ENCODE results near the gene SLC39A2.
"Not testable (repeated sequence)": the region's sequence is repeated elsewhere in the genome, so short reads cannot be mapped to it uniquely, and the experiment has no call there.

Gene SLC39A2

DNA sequence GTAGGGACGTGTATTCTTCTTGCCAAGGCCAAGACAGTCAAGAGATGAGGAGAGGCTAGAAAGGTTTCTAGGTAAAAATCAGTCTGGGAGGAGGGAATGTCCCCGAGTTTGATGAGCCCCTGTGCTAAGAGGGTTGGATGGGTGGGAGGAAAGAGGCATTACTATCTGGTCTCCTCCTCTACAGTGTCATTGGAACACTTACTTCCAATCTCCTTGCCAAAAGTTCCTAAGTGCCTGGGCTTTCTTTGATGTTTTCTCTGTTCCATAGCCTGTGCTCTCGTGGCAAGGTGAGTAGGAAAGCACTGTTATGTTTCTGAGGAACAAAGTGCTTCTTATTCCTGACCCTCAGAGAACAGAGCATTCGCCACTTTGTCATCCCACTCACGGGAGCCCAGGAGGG is 35.6 kb downstream of the SLC39A2 start, which contains the start of gene RNASE13:
Gene RNASE13, minus strand, starts transcription at position 101 of the 400 bp plus-strand sequence. CDS start 519 bp downstream, outside the sequence.
- DNase-seq (ENCODE audit: low spot score in 2 of 2) (no peak), ATAC-seq (replicated peaks; ENCODE audit: extremely low read depth, poor library complexity, severe bottlenecking) (no peak)
- Mint-ChIP-seq H3K27ac (ENCODE audit: low read depth) (no peak within 1 kb of the TSS), H3K36me3 (ENCODE audit: insufficient read depth) (peaks cover 3% of the 10 kb centered on the region), H3K4me1 (no peaks in the 10 kb centered on the region), H3K4me3 (no peak within 1 kb of the TSS), H3K27me3 (peaks cover 26% of the 10 kb centered on the region), H3K9me3 (no peaks in the 10 kb centered on the region)

DNA sequence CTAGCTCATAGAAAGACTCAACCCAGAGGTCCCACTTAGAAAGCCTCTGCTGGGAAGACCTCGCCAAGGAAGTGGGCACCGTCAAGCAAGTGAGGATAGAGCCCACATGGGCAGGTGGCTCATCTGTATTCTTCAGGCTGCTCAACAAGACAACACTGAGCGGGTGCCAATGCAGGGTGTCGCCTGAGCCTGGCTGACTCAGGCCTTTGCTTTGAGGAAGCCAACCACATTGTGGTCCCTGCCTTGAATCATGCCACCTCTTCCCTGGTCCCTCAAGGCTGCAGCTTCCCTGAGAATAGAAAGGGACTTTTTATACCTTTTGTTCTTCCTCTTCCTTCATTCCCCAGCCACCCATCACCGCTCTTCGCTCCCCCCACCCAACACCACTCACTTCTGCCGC is 37.7 kb downstream of the SLC39A2 start:
- Mint-ChIP-seq H3K4me3 (no peak overlapping the region), H3K36me3 (ENCODE audit: insufficient read depth) (peaks cover 3% of the 10 kb centered on the region), H3K27me3 (peaks cover 26% of the 10 kb centered on the region), H3K4me1 (no peaks in the 10 kb centered on the region), H3K27ac (ENCODE audit: low read depth) (no peak overlapping the region), H3K9me3 (no peaks in the 10 kb centered on the region)
- DNase-seq (ENCODE audit: low spot score in 2 of 2) (no peak), ATAC-seq (replicated peaks; ENCODE audit: extremely low read depth, poor library complexity, severe bottlenecking) (no peak)

DNA sequence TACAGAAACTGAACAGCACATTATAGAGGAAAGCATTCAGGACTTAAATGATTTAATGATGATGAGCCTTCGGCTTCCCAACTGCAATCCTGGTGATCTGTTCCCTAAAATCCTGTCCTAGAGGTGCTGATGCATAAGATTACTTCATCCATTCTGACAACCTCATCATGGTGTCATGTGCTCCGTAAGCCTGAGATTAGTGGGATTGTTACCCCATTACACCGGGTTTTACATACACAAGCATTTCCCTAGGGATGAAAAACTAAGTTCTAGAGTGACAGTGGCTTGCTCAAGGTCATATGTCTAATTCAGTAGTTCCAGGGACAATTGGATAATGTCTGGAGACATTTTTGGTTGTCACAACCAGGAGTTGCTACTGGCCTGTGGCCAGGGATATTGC is 38.1 kb downstream of the SLC39A2 start:
- Mint-ChIP-seq H3K9me3 (no peaks in the 10 kb centered on the region), H3K4me1 (no peaks in the 10 kb centered on the region), H3K36me3 (ENCODE audit: insufficient read depth) (peaks cover 3% of the 10 kb centered on the region), H3K27ac (ENCODE audit: low read depth) (no peak overlapping the region), H3K4me3 (no peak overlapping the region), H3K27me3 (peaks cover 28% of the 10 kb centered on the region)
- ATAC-seq (replicated peaks; ENCODE audit: extremely low read depth, poor library complexity, severe bottlenecking) = no peak
- no peak for DNase-seq (ENCODE audit: low spot score in 2 of 2)

DNA sequence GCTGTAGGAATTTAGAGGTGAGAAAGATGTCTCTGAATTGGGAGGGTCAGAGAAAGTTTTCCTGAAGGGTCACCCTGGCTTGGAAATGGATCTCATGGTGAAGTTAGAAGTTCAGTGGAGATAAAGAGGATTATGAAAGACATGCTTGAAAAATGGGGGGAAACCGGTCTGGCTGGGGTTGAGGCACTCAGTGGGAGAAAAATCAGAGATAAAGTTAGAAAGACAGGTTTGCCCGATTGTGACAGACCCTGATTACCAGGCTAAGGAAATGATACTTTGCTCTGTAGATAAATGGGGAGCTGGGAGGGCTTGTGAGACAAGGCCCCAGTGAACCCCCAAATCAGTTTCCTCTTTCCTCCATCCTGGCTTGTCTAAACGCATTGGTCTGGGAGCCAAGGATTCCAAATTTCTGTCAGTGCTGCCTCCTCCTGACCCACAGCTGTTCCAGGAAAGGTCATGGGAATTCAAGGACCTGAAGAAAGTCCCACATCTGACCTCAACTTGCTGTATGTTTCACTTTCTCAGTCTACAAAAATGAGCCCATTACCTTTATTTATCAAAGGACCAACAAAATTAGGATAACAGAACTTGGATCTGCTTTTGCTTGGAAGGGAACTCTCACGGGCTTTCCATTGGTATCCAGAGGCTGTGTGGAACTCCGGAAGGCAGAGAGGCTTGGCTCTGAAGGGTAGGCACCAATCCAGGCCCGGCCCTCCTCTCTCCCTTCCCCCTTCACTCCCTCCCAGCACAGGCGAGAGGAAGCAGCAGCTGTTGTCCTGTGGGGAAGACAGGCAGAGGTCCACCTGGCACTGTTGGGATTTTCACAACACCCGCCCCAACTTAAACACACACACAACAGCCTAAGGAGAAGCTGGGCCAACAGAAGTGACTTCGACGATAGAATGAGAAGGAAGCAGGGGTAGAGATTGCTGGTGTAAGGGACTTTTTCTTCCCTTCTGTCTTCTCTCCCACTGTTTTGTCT is 39.6 kb downstream of the SLC39A2 start:
- Mint-ChIP-seq H3K4me3 (no peak overlapping the region), H3K4me1 (no peaks in the 10 kb centered on the region), H3K27me3 (peaks cover 28% of the 10 kb centered on the region), H3K9me3 (no peaks in the 10 kb centered on the region), H3K36me3 (ENCODE audit: insufficient read depth) (peaks cover 3% of the 10 kb centered on the region), H3K27ac (ENCODE audit: low read depth) (no peak overlapping the region)
- DNase-seq (ENCODE audit: low spot score in 2 of 2) (no peak), ATAC-seq (replicated peaks; ENCODE audit: extremely low read depth, poor library complexity, severe bottlenecking) (no peak)

DNA sequence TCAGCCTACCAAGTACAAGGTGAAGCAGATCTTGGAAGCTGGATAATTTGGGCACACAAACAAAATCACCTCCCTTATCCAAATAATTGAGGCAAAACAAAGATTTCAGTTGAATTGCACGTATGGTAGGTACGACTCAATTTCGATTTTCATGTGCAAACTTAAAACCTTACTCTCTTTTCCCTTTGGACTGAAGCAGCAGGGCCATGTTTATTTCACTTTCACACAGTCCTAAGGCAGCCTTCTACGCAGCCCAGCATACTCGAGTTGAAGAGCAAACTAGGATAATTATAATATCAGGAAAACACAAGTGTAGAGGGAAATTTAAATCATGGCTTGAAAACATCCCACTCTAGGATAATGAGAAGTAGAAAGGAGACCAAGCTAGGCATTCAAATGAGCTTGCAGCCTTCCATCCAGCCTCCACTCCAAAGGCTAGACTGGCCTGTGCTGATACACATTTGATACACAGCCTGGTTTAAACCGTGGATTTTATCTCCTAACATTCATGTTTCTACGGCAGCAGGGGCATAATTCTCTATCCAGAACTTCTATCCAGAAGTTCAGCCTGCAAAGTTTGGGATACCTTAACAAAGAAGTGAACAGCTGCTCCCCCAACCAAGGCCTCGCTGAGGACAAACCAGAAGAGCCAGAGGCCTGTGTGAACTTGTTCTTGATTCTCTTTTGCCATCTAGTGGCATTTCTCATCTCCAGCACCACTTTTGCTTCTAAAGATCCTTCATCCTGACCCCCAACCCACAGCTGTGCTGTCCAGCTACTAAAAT is 40.7 kb downstream of the SLC39A2 start:
- DNase-seq (ENCODE audit: low spot score in 2 of 2) (no peak), ATAC-seq (replicated peaks; ENCODE audit: extremely low read depth, poor library complexity, severe bottlenecking) (no peak)
- Mint-ChIP-seq H3K9me3 (no peaks in the 10 kb centered on the region), H3K4me3 (no peak overlapping the region), H3K4me1 (peaks cover 8% of the 10 kb centered on the region), H3K36me3 (ENCODE audit: insufficient read depth) (peaks cover 3% of the 10 kb centered on the region), H3K27me3 (peaks cover 38% of the 10 kb centered on the region), H3K27ac (ENCODE audit: low read depth) (no peak overlapping the region)

DNA sequence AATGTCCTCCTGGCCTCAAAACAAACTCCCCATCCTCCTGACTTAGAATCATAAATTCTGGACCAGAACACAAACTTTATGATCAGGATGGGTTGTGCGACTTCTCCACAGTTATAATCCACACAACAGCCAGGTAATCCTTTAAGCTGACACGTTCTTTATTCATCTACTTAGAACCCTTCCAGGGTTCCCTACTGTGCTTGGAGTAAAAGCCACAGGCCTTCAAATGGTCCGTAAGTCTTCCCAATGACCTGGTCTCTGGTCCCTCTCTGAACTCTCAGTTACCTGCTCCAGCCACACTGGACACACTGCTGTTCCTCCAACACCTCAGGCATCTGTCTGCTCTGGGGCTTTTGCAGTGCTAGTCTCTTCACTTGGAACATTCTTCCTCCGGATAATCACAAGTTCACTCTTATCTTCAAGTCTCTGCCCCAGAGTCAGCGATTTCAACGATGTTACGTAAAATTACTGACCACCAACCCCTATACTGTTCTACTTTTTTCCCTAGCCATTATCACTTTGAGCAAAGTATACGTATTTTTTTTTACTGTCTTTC is 41.4 kb downstream of the SLC39A2 start:
- Mint-ChIP-seq H3K27me3 (peaks cover 45% of the 10 kb centered on the region), H3K36me3 (ENCODE audit: insufficient read depth) (peaks cover 3% of the 10 kb centered on the region), H3K4me3 (no peak overlapping the region), H3K4me1 (peaks cover 8% of the 10 kb centered on the region), H3K27ac (ENCODE audit: low read depth) (no peak overlapping the region), H3K9me3 (no peaks in the 10 kb centered on the region)
- ATAC-seq (replicated peaks; ENCODE audit: extremely low read depth, poor library complexity, severe bottlenecking) (no peak), DNase-seq (ENCODE audit: low spot score in 2 of 2) (no peak)

DNA sequence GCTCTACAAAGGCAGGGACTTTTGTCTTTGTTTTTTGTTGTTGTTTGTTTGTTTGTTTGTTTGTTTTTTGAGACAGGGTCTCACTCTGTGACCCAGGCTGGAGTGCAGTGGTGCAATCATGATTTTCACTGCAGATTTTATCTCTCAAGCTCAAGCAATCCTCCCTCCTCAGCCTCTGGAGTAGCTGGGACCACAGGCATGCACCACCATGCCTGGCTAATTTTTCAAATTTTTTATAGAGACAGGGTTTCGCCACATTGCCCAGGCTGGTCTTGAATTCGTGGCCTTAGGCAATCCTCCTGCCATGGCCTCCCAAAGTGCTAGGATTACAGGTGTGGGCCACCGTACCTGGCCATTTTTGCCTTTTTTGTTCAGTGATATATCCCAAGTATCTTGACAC is 41.8 kb downstream of the SLC39A2 start:
- H3K27ac Mint-ChIP-seq (ENCODE audit: low read depth); H3K36me3 Mint-ChIP-seq (ENCODE audit: insufficient read depth); H3K9me3 Mint-ChIP-seq; H3K4me3 Mint-ChIP-seq; ATAC-seq (replicated peaks; ENCODE audit: extremely low read depth, poor library complexity, severe bottlenecking); H3K4me1 Mint-ChIP-seq; DNase-seq (ENCODE audit: low spot score in 2 of 2): not testable (repeated sequence)
- H3K27me3 Mint-ChIP-seq = peaks cover 46% of the 10 kb centered on the region

DNA sequence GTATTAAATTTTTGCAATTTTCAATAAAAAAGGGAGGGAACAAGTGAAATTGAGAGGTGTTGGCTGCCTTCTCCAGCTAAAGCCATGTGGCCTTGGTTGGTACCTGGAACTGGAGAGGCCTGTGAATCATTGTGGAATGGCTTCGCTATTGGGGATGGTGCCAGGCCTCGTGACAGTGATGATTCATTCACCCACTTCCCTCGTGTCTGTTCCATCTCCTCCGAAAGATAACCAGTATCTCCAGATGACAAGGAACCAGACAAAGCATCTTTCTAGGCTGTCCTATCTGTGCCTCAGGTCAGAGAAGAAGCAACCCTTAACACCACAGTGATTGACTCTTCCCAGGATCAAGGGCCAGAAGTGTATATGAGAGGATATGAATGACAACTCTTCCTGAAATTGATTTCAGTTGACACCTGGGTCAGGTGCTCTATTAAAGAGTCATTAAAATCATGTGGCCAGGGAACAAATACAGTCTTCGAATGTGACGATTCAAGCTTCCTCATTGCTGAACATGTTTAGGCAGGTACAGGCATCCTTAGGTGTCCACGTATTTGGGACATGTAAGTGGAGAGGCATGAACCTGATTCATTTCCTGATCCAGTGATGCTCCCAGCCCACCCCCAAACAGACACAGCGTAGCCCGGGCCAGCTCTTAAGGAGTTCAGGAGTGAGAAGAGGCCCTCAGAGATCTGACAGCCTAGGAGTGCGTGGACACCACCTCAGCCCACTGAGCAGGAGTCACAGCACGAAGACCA is 42.8 kb downstream of the SLC39A2 start, which contains the start of gene RNASE7:
Gene RNASE7, plus strand, starts transcription at position 687 of the 758 bp plus-strand sequence. CDS start 631 bp downstream, outside the sequence.
- ATAC-seq (replicated peaks; ENCODE audit: extremely low read depth, poor library complexity, severe bottlenecking) (no peak), DNase-seq (ENCODE audit: low spot score in 2 of 2) (no peak)
- no peak within 1 kb of the TSS for H3K27ac Mint-ChIP-seq (ENCODE audit: low read depth)
- no peak within 1 kb of the TSS for H3K4me3 Mint-ChIP-seq
- H3K27me3 Mint-ChIP-seq = peaks cover 46% of the 10 kb centered on the region
- peaks cover 8% of the 10 kb centered on the region for H3K4me1 Mint-ChIP-seq
- H3K36me3 Mint-ChIP-seq (ENCODE audit: insufficient read depth) = peaks cover 3% of the 10 kb centered on the region
- H3K9me3 Mint-ChIP-seq = no peaks in the 10 kb centered on the region

DNA sequence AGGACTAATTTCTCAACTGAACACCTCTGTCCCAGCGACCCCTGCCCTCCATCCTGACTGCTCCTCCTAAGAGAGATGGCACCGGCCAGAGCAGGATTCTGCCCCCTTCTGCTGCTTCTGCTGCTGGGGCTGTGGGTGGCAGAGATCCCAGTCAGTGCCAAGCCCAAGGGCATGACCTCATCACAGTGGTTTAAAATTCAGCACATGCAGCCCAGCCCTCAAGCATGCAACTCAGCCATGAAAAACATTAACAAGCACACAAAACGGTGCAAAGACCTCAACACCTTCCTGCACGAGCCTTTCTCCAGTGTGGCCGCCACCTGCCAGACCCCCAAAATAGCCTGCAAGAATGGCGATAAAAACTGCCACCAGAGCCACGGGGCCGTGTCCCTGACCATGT is 43.8 kb downstream of the SLC39A2 start:
- Mint-ChIP-seq H3K27me3 (peaks cover 52% of the 10 kb centered on the region), H3K27ac (ENCODE audit: low read depth) (no peak overlapping the region), H3K36me3 (ENCODE audit: insufficient read depth) (peaks cover 3% of the 10 kb centered on the region), H3K4me3 (no peak overlapping the region), H3K4me1 (peaks cover 8% of the 10 kb centered on the region), H3K9me3 (no peaks in the 10 kb centered on the region)
- ATAC-seq (replicated peaks; ENCODE audit: extremely low read depth, poor library complexity, severe bottlenecking) (no peak), DNase-seq (ENCODE audit: low spot score in 2 of 2) (no peak)

DNA sequence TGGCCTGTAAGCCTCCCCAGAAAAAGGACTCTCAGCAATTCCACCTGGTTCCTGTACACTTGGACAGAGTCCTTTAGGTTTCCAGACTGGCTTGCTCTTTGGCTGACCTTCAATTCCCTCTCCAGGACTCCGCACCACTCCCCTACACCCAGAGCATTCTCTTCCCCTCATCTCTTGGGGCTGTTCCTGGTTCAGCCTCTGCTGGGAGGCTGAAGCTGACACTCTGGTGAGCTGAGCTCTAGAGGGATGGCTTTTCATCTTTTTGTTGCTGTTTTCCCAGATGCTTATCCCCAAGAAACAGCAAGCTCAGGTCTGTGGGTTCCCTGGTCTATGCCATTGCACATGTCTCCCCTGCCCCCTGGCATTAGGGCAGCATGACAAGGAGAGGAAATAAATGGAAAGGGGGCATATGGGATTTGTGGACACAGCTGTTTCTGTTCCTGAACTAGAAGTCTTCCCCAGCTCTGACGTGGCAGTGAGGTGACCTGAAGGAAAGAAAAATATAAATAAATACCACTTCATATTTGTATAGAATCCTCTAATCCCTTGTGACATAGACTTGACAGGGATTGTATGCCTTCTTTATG is 44.4 kb downstream of the SLC39A2 start:
- Mint-ChIP-seq H3K9me3 (no peaks in the 10 kb centered on the region), H3K4me1 (peaks cover 8% of the 10 kb centered on the region), H3K4me3 (no peak overlapping the region), H3K27ac (ENCODE audit: low read depth) (no peak overlapping the region), H3K27me3 (peaks cover 46% of the 10 kb centered on the region), H3K36me3 (ENCODE audit: insufficient read depth) (peaks cover 3% of the 10 kb centered on the region)
- DNase-seq (ENCODE audit: low spot score in 2 of 2) (no peak), ATAC-seq (replicated peaks; ENCODE audit: extremely low read depth, poor library complexity, severe bottlenecking) (no peak)

DNA sequence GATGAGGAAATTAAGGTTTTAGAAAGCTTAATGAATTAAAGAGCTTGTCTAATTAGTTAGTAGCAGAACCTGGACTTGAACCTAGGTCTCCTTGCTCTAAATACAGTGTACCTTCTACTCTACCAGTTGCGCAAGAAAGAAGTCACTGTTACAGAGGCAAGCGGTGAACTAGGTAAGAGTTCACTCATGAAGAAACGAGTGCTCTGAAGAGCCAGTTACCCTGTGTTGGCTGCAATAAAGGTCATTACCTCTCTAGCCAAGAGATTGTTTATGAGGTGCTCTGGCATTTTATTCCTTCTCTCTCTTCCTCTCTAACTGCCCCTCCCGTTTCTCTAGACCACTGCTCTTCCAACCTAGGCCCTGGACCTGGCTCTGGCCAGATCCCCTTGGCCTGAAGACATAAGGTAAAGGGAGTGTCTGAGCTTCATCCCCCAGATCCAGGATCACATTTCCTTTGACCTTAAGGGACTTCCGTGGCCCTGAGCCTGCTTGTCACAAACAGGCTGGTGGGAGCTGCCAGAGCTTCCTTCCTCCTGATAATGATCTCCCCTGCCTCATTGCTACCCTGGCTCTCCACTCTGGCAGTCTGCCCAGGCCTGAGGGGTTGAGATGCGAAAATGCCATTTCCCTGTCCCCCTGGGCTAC is 45.0 kb downstream of the SLC39A2 start:
- Mint-ChIP-seq H3K4me3 (no peak overlapping the region), H3K4me1 (peaks cover 8% of the 10 kb centered on the region), H3K27me3 (peaks cover 46% of the 10 kb centered on the region), H3K27ac (ENCODE audit: low read depth) (no peak overlapping the region), H3K9me3 (no peaks in the 10 kb centered on the region), H3K36me3 (ENCODE audit: insufficient read depth) (peaks cover 3% of the 10 kb centered on the region)
- DNase-seq (ENCODE audit: low spot score in 2 of 2) (no peak), ATAC-seq (replicated peaks; ENCODE audit: extremely low read depth, poor library complexity, severe bottlenecking) (no peak)
